Nephron (organoid): Measurements from ENCODE around the gene SIL1.

Experiments
- H3K27ac Mint-ChIP-seq, 3 experiments: 2 replicates each; pipeline ENCODE4 v1.8.0; 2020; ENCODE audit warnings: mixed read lengths in 3 of 3, mild to moderate bottlenecking in 2 of 3, moderate library complexity in 1 of 3
- H3K27me3 Mint-ChIP-seq: 2 replicates; pipeline ENCODE4 v1.8.0; 2021; ENCODE audit warnings: low read depth, mild to moderate bottlenecking, moderate library complexity, mixed read lengths
- H3K36me3 Mint-ChIP-seq: 2 replicates; pipeline ENCODE4 v1.8.0; 2020; ENCODE audit warnings: low read depth, mixed read lengths
- H3K4me1 Mint-ChIP-seq: 2 replicates; pipeline ENCODE4 v1.8.0; 2020; ENCODE audit warnings: mixed read lengths
- H3K4me3 Mint-ChIP-seq, 3 experiments: 2 replicates each; pipeline ENCODE4 v1.8.0; 2020; ENCODE audit warnings: mild to moderate bottlenecking in 3 of 3, mixed read lengths in 3 of 3, moderate library complexity in 2 of 3
- H3K9me3 Mint-ChIP-seq: 2 replicates; pipeline ENCODE4 v1.8.0; 2020; ENCODE audit warnings: mixed read lengths
- CTCF ChIP-seq, 3 experiments: fragments of 200-600 bp; sonication (generic); IDR thresholded peaks; one replicate each; pipeline ENCODE4 v1.5.0; 2021; ENCODE audit warnings: antibody characterized with exemption in 3 of 3; ENCODE audit not compliant: unreplicated experiment in 3 of 3

The SIL1 gene

DNA sequence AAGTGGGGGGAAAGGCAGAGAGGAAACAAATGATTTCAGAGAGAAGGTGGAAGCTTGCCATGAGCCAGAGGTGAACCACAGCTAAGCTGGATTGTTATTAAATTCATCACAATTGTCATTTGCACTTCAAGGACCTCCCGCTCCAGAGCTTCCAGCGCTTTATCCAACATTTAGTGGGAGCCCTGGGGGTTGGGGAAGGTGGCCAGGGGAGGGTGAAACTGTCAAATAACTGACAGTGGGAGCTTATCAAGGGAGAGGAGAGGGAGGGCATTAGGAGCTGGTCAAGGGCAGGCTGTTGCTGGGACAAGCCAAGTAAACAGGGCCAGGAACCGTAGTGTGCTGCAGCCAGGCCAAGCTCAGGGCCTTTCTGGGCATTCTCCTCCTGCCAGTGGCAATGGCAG lies 71.5 kb downstream of the SIL1 start:
- Mint-ChIP-seq H3K4me1 (peaks cover 22% of the 10 kb centered on the region), H3K9me3 (no peaks in the 10 kb centered on the region), H3K36me3 (peaks cover 4% of the 10 kb centered on the region), H3K27me3 (no peaks in the 10 kb centered on the region), H3K27ac (peak overlapping the region in 2 of 3 experiments; percentile 26 to 36), H3K4me3 (no peak overlapping the region)
- no peak for TF ChIP-seq CTCF (IDR thresholded peaks at IDR 0.05; ENCODE audit: unreplicated experiment in 3 of 3)

- peak overlapping the region in 1 of 3 experiments; percentile 36 for H3K27ac Mint-ChIP-seq
- no peaks in the 10 kb centered on the region for H3K9me3 Mint-ChIP-seq
- TF ChIP-seq CTCF (IDR thresholded peaks at IDR 0.05; ENCODE audit: unreplicated experiment in 3 of 3): no peak
- H3K4me1 Mint-ChIP-seq: peaks cover 15% of the 10 kb centered on the region
- no peaks in the 10 kb centered on the region for H3K27me3 Mint-ChIP-seq
- H3K4me3 Mint-ChIP-seq: no peak overlapping the region
- peaks cover 4% of the 10 kb centered on the region for H3K36me3 Mint-ChIP-seq
Observed at GRCh38 chr5:139125991-139126390, 72.2 kb downstream of the SIL1 start.

GRCh38 chr5:139124774-139125520 lies 73.2 kb downstream of the SIL1 start:
- no peaks in the 10 kb centered on the region for H3K9me3 Mint-ChIP-seq
- no peaks in the 10 kb centered on the region for H3K27me3 Mint-ChIP-seq
- no peak for TF ChIP-seq CTCF (IDR thresholded peaks at IDR 0.05; ENCODE audit: unreplicated experiment in 3 of 3)
- no peak overlapping the region for H3K4me3 Mint-ChIP-seq
- peaks cover 13% of the 10 kb centered on the region for H3K4me1 Mint-ChIP-seq
- peak overlapping the region in 1 of 3 experiments; percentile 7 for H3K27ac Mint-ChIP-seq
- peaks cover 4% of the 10 kb centered on the region for H3K36me3 Mint-ChIP-seq

DNA sequence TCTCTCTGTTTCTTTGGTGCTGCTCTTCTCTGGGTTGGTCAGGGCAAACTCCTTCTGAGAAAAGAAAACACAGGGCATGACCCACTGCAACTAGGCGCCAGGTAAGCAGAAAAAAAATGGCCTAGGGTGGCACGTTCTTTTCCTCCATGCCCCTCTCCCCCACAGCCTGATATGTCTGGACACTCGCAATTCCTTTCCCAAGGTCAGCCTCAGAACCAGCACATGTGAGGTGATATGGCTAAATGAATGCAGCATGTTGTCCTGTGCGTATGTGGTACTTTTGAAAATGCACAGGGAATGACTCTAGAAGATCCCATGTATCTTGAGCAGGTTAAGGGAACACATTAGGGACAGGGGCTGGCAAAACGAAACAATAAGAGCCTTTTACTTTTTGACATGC lies 77.0 kb downstream of the SIL1 start:
- Mint-ChIP-seq H3K36me3 (peaks cover 5% of the 10 kb centered on the region), H3K27ac (peak overlapping the region in 1 of 3 experiments; percentile 21), H3K4me1 (peaks cover 6% of the 10 kb centered on the region), H3K9me3 (no peaks in the 10 kb centered on the region), H3K27me3 (no peaks in the 10 kb centered on the region), H3K4me3 (no peak overlapping the region)
- TF ChIP-seq CTCF (IDR thresholded peaks at IDR 0.05; ENCODE audit: unreplicated experiment in 3 of 3): no peak

DNA sequence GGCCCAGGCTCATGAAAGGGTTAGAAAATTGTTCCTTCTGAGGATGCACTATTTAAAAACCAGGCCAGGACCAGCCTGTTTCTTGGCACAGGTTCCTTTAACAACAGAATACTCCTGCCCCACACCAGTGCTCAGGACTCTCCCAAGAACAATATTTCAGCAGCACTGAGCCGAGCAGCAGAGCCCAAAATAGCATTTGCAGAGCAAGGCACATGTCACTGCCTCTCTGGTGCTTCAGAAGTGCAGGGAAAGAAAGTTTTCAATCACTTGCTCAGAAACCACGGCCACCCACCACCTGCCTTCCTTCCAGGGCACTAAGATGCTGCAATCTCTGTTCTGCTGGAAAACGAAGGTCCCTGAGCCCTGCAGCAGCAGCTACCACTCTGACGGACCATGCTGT lies 77.6 kb downstream of the SIL1 start:
- H3K9me3 Mint-ChIP-seq: no peaks in the 10 kb centered on the region
- H3K4me1 Mint-ChIP-seq: peaks cover 12% of the 10 kb centered on the region
- H3K27ac Mint-ChIP-seq: peak overlapping the region in 1 of 3 experiments; percentile 21
- TF ChIP-seq CTCF (IDR thresholded peaks at IDR 0.05; ENCODE audit: unreplicated experiment in 3 of 3): no peak
- H3K4me3 Mint-ChIP-seq: no peak overlapping the region
- H3K27me3 Mint-ChIP-seq: no peaks in the 10 kb centered on the region
- peaks cover 8% of the 10 kb centered on the region for H3K36me3 Mint-ChIP-seq

DNA sequence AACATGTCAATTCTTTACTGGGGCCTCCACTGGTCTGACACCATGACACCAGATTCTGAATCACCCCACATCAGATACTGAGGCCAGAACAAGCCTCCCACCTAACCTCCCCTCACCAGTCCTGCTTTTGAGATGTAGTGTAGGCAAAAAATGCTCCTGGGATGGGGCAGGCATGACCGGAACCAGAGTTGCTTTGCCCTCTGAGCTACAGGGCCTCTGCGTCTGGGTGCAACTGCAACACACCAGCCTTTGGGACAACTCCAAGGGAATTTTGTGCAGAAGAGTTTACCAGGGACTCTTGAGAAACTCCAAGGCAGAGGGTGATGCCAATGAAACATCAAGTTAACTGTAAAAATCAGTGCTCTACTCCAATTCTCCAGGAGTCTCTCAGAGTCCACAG lies 79.4 kb downstream of the SIL1 start:
- Mint-ChIP-seq H3K36me3 (peaks cover 11% of the 10 kb centered on the region), H3K4me3 (no peak overlapping the region), H3K27ac (no peak overlapping the region), H3K4me1 (peaks cover 22% of the 10 kb centered on the region), H3K27me3 (no peaks in the 10 kb centered on the region), H3K9me3 (no peaks in the 10 kb centered on the region)
- no peak for TF ChIP-seq CTCF (IDR thresholded peaks at IDR 0.05; ENCODE audit: unreplicated experiment in 3 of 3)
